Upper lobe of left lung (tissue), 6 donors: ENCODE measurements around the gene ADAMTS2. TPM values are rescaled to one million over a fixed set of nuclear protein-coding genes. Genes with fewer than 3 reads are reported as not detected.
"Not testable (repeated sequence)": the region's sequence is repeated elsewhere in the genome, so short reads cannot be mapped to it uniquely, and the experiment has no call there.

Experiments
- ATAC-seq, 2 donors: fragments of 200-7000 bp; cut with Tn5 transposase; one replicate each; pipeline ENCODE4 v1.9.1; 2022; ENCODE audit warnings: mild to moderate bottlenecking in 2 of 2, moderate library complexity in 2 of 2; ENCODE audit not compliant: low FRiP score in 2 of 2
- DNase-seq, 2 donors: peaks; one replicate each; pipeline ENCODE4 v3.0.0-alpha.2; 2019 to 2020
- H3K27ac ChIP-seq, 4 donors: fragments of 200-600 bp; sonication (generic); one replicate each; pipeline ENCODE4 v1.5.1; 2016 to 2019
- H3K27me3 ChIP-seq, 4 donors: fragments of 200-600 bp; sonication (generic); one replicate each; pipeline ENCODE4 v1.5.1; 2017 to 2019
- H3K36me3 ChIP-seq, 4 donors: fragments of 200-600 bp; sonication (generic); one replicate each; pipeline ENCODE4 v1.5.1; 2016 to 2019
- H3K4me1 ChIP-seq, 4 donors: fragments of 200-600 bp; sonication (generic); one replicate each; pipeline ENCODE4 v1.5.1; 2018 to 2019
- H3K4me3 ChIP-seq, 4 donors: fragments of 200-600 bp; sonication (generic); one replicate each; pipeline ENCODE4 v1.5.1; 2017 to 2019; ENCODE audit warnings: mild to moderate bottlenecking in 2 of 4, moderate library complexity in 1 of 4
- H3K9me3 ChIP-seq, 4 donors: fragments of 200-600 bp; sonication (generic); one replicate each; pipeline ENCODE4 v1.5.1; 2018 to 2019
- CTCF ChIP-seq, 6 experiments: fragments of 450-650 bp in 4 of 6; fragments of 200-600 bp in 2 of 6; sonication (generic) in 2 of 6; IDR thresholded peaks; one replicate each; pipeline ENCODE4 v1.5.1; 2016 to 2019; ENCODE audit warnings: antibody characterized with exemption in 6 of 6
- EP300 ChIP-seq, 4 donors: sonication (generic); formaldehyde crosslinking; IDR thresholded peaks; one replicate each; pipeline ENCODE4 v1.5.1; 2017; ENCODE audit warnings: antibody characterized with exemption in 4 of 4, control low read depth in 2 of 4
- POLR2A ChIP-seq, 4 donors: fragments of 450-650 bp; IDR thresholded peaks; one replicate each; pipeline ENCODE4 v1.5.1; 2016 to 2017; ENCODE audit warnings: antibody characterized with exemption in 4 of 4, mild to moderate bottlenecking in 2 of 4
- POLR2AphosphoS5 ChIP-seq, 2 donors: sonication (generic); formaldehyde crosslinking; IDR thresholded peaks; one replicate each; pipeline ENCODE4 v1.5.1; 2017; ENCODE audit warnings: antibody characterized with exemption in 2 of 2
- WGBS, 2 donors: methylation state at CpG; one replicate each; pipeline ENCODE4 v1.1.5; 2017 to 2018; 5-methylcytosine and 5-hydroxymethylcytosine counted together
- total RNA-seq, 6 donors: library from RNA; depleted of rRNA in 4 of 6; stranded (reverse); fragments of >200 nt in 4 of 6; gene quantifications; one replicate each; pipeline versions ENCODE4 v1.1.0 to v1.2.1, GENCODE V29; 2016 to 2021
- donor health status: DM: no; HTN: no; CAD: no; lungs with moderate emphysema.
- donor health status: DM: no; HTN: yes; CAD: no; lungs with severe emphysema.

The ADAMTS2 gene
- total RNA-seq, 6 donors from 2014 or later, result 10.0 to 114 (median 25.7) TPM

- H3K4me3 ChIP-seq, result no peak overlapping the region
- H3K4me1 ChIP-seq, result no peaks in the 10 kb centered on the region
- ATAC-seq (no peak), DNase-seq (no peak)
- H3K9me3 ChIP-seq, result peaks cover 0 to 2% (median 0%) of the 10 kb centered on the region in 4 donors
- no peaks in the 10 kb centered on the region for H3K27me3 ChIP-seq
- no peak overlapping the region for H3K27ac ChIP-seq
- WGBS, 2 donors, result 70 to 83% methylated on average over 24 to 29 of the region's 30 CpGs
- no peak for TF ChIP-seq CTCF (IDR thresholded peaks at IDR 0.05)
- no peak for TF ChIP-seq EP300 (IDR thresholded peaks at IDR 0.05)
- TF ChIP-seq POLR2A (IDR thresholded peaks at IDR 0.05), result no peak
- TF ChIP-seq POLR2AphosphoS5 (IDR thresholded peaks at IDR 0.05), result no peak
- no peaks in the 10 kb centered on the region for H3K36me3 ChIP-seq
Observed at GRCh38 chr5:179219661-179220620, 125.3 kb downstream of the ADAMTS2 start.

GRCh38 chr5:179218943-179219330, 126.3 kb downstream of the ADAMTS2 start:
- no peak for DNase-seq
- Histone ChIP-seq H3K4me1 (no peaks in the 10 kb centered on the region), H3K4me3 (no peak overlapping the region), H3K9me3 (peaks cover 0 to 2% (median 0%) of the 10 kb centered on the region in 4 donors), H3K27me3 (no peaks in the 10 kb centered on the region), H3K27ac (no peak overlapping the region), H3K36me3 (no peaks in the 10 kb centered on the region)
- no peak for ATAC-seq
- 72 to 84% methylated on average over 3 to 4 of the region's 4 CpGs for WGBS, 2 donors
- TF ChIP-seq CTCF (IDR thresholded peaks at IDR 0.05), result no peak
- TF ChIP-seq POLR2AphosphoS5 (IDR thresholded peaks at IDR 0.05), result no peak
- no peak for TF ChIP-seq POLR2A (IDR thresholded peaks at IDR 0.05)
- TF ChIP-seq EP300 (IDR thresholded peaks at IDR 0.05), result no peak

DNA sequence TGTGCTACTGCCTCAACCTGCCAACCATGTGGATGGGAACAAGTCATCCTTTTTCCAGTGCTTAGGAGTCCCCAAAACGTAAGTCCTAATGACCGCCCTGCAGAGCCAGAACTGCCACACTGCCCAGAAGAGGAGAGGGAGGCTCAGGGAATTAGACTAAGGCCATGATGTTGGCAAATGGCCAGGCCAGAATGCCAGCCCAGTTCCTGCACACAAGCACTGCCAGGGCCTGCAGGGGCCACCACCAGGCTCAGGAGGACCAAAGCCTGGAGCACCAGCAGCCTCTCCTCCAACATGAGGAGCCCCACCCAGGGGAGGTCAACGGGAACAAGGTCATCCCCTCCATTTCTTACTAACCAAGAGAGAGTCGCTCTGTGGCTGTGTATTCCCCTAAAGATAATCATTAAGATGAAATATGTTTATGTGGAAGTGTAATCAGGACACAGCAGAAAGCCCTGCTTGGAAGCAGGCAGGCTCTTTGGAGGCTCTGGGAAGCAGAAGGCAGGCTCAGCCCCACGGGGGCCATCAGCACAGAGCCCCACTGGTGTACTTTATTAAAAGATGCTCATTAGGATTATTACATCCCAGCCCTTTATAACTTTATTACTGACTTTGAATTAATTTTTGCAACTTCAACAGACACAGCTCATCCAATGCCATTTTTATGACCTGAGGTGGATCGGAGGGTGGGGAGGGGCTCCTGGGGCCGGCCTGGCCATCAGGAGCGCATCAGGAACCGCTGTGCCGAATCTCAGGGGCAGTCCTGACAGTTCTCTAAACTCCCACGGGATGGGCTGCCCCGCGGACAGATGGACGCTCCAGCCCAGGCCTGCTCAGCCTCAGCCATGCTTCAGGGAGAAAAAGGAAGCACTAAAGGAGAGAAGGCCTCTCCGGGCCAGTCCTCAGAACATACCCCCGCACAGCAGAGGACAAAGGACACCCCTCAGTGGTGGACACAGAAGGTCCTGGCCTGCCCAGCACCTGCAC, 127.0 kb downstream of the ADAMTS2 start:
- H3K4me1 ChIP-seq, result no peaks in the 10 kb centered on the region
- no peaks in the 10 kb centered on the region for H3K27me3 ChIP-seq
- DNase-seq (no peak), ATAC-seq (no peak)
- WGBS, 2 donors, result 64 to 83% methylated on average over 10 to 16 of the region's 16 CpGs
- no peak overlapping the region for H3K27ac ChIP-seq
- no peak for TF ChIP-seq POLR2AphosphoS5 (IDR thresholded peaks at IDR 0.05)
- no peak for TF ChIP-seq EP300 (IDR thresholded peaks at IDR 0.05)
- TF ChIP-seq POLR2A (IDR thresholded peaks at IDR 0.05), result no peak
- TF ChIP-seq CTCF (IDR thresholded peaks at IDR 0.05), result no peak
- H3K36me3 ChIP-seq, result no peaks in the 10 kb centered on the region
- H3K9me3 ChIP-seq, result no peaks in the 10 kb centered on the region
- H3K4me3 ChIP-seq, result no peak overlapping the region

- no peak overlapping the region for H3K4me3 ChIP-seq
- DNase-seq, result no peak
- no peaks in the 10 kb centered on the region for H3K27me3 ChIP-seq
- H3K36me3 ChIP-seq, result no peaks in the 10 kb centered on the region
- no peak overlapping the region for H3K27ac ChIP-seq
- no peak for ATAC-seq
- no peaks in the 10 kb centered on the region for H3K4me1 ChIP-seq
- H3K9me3 ChIP-seq, result no peaks in the 10 kb centered on the region
- TF ChIP-seq EP300 (IDR thresholded peaks at IDR 0.05) (no peak), CTCF (IDR thresholded peaks at IDR 0.05) (no peak), POLR2AphosphoS5 (IDR thresholded peaks at IDR 0.05) (no peak), POLR2A (IDR thresholded peaks at IDR 0.05) (no peak)
- WGBS, 2 donors, result 74 to 79% methylated on average over 3 of the region's 3 CpGs
Observed at GRCh38 chr5:179217356-179217755, 127.9 kb downstream of the ADAMTS2 start.

GRCh38 chr5:179216381-179216780, 128.9 kb downstream of the ADAMTS2 start:
- not testable (repeated sequence) for H3K27me3 ChIP-seq, H3K9me3 ChIP-seq, H3K4me1 ChIP-seq, DNase-seq, H3K4me3 ChIP-seq, ATAC-seq, H3K36me3 ChIP-seq, H3K27ac ChIP-seq
- WGBS, 2 donors, result 87 to 88% methylated on average over 9 to 18 of the region's 18 CpGs
